Measurements from ENCODE around the gene KRT82. TPM values are rescaled to one million over a fixed set of nuclear protein-coding genes. Genes with fewer than 3 reads are reported as not detected.

KRT82 gene
- total and polyA plus RNA-seq, 2 experiments from 2014 or later, result not detected

DNA sequence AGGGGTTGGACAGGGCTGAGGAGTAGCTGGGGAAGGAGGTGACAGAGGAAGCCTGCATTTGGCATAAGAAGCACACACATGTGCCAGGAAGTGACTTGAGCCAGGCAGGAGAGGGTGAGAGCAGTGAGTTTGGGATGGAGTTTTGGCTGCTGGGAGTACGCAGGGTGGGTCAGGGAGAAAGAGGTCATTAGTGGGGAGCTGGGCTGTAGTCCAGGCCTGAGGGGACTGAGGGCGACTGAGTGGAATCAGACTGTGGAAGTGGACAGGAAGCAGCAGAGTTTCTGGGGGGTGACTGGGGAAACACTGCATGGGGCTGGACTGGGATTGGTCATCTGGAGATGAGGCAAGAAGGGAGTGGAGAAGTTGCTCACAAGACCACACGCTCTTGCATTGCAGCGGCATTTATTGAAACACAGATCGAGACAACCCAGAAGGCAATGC lies 46.5 kb downstream of the KRT82 start:
- Mint-ChIP-seq H3K4me1 (peaks cover 9% of the 10 kb centered on the region), H3K9me3 (no peaks in the 10 kb centered on the region), H3K4me3 (no peak overlapping the region), H3K36me3 (ENCODE audit: low read depth) (no peaks in the 10 kb centered on the region), H3K27me3 (ENCODE audit: insufficient read depth, low read depth, poor library complexity) (no peaks in the 10 kb centered on the region), H3K27ac (no peak overlapping the region)
- no peak for TF ChIP-seq ZNF114 (CRISPR knock-in tag; IDR thresholded peaks at IDR 0.05)
- no peak for TF ChIP-seq POLR2AphosphoS5 (IDR thresholded peaks at IDR 0.05; ENCODE audit: low read depth)
- TF ChIP-seq ZNF331 (CRISPR knock-in tag; IDR thresholded peaks at IDR 0.05; ENCODE audit: low read depth), result no peak
- TF ChIP-seq STAT1 (IDR thresholded peaks at IDR 0.05; ENCODE audit: unreplicated experiment), result no peak
- TF ChIP-seq REST (IDR thresholded peaks at IDR 0.05; ENCODE audit: unreplicated experiment), result no peak
- Histone ChIP-seq H4K20me1 (replicated peaks; ENCODE audit: insufficient read depth) (no peaks in the 10 kb centered on the region), H3K27me3 (ENCODE audit: insufficient read depth) (no peaks in the 10 kb centered on the region), H3K4me2 (no peak overlapping the region), H2AFZ (no peak overlapping the region), H3K27ac (ENCODE audit: low read depth) (no peak overlapping the region), H3K79me2 (replicated peaks; ENCODE audit: insufficient read depth) (no peaks in the 10 kb centered on the region), H3F3A (replicated peaks; ENCODE audit: low read depth) (no peaks in the 10 kb centered on the region), H3K9me2 (ENCODE audit: insufficient read depth) (no peaks in the 10 kb centered on the region), H3K4me3 (no peak overlapping the region), H3K36me3 (ENCODE audit: insufficient read depth) (no peaks in the 10 kb centered on the region), H3K4me1 (ENCODE audit: insufficient read depth) (no peaks in the 10 kb centered on the region)
- no peak for DNase-seq (ENCODE audit: low spot score)
- no peak for ATAC-seq

DNA sequence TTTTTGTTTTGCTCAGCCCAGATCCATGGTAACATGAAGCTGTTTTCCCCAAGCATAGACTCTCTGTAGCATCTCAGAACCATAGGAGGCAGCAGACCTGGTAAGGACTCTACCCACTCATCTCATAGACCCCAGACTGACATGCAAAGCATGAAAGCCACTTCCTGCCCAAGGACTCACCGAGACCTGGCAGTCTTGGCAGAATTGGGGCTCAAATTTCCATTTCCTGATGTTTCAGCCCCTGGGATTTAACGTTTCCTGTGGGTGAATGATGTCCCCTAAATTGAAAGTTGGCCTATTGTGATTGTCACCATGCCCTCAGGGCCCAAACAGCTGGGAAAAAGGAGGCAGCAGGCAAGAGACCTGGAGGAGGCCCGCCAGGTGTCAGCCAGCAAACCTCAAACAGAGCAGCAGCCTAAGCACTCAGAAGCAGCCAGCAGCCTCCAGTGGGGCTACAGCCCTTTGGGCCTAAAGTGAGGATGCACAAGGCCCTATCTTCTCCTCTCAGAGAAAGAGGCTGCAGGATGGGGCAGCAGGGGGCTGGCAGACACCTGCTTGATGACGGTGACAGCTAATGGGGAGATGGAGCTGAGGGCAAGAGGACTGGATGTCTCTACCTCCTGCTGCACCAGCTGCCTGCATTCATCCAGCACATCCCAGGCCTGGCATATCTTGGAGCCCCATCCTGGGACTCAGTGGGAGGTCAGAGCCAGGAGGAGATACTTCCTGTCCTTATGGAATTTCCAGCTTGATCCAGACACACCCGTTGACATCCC lies 47.4 kb downstream of the KRT82 start:
- Histone ChIP-seq H3K79me2 (replicated peaks; ENCODE audit: insufficient read depth) (no peaks in the 10 kb centered on the region), H3K4me3 (no peak overlapping the region), H4K20me1 (replicated peaks; ENCODE audit: insufficient read depth) (no peaks in the 10 kb centered on the region), H3K27me3 (ENCODE audit: insufficient read depth) (no peaks in the 10 kb centered on the region), H2AFZ (no peak overlapping the region), H3K9me2 (ENCODE audit: insufficient read depth) (no peaks in the 10 kb centered on the region), H3K4me2 (no peak overlapping the region), H3K4me1 (ENCODE audit: insufficient read depth) (no peaks in the 10 kb centered on the region), H3F3A (replicated peaks; ENCODE audit: low read depth) (no peaks in the 10 kb centered on the region), H3K36me3 (ENCODE audit: insufficient read depth) (no peaks in the 10 kb centered on the region), H3K27ac (ENCODE audit: low read depth) (no peak overlapping the region)
- Mint-ChIP-seq H3K36me3 (ENCODE audit: low read depth) (no peaks in the 10 kb centered on the region), H3K27ac (no peak overlapping the region), H3K27me3 (ENCODE audit: insufficient read depth, low read depth, poor library complexity) (no peaks in the 10 kb centered on the region), H3K9me3 (no peaks in the 10 kb centered on the region), H3K4me3 (no peak overlapping the region), H3K4me1 (peaks cover 9% of the 10 kb centered on the region)
- DNase-seq (ENCODE audit: low spot score) (no peak), ATAC-seq (no peak)
- no peak for TF ChIP-seq POLR2AphosphoS5 (IDR thresholded peaks at IDR 0.05; ENCODE audit: low read depth)
- TF ChIP-seq, protein P1, sequence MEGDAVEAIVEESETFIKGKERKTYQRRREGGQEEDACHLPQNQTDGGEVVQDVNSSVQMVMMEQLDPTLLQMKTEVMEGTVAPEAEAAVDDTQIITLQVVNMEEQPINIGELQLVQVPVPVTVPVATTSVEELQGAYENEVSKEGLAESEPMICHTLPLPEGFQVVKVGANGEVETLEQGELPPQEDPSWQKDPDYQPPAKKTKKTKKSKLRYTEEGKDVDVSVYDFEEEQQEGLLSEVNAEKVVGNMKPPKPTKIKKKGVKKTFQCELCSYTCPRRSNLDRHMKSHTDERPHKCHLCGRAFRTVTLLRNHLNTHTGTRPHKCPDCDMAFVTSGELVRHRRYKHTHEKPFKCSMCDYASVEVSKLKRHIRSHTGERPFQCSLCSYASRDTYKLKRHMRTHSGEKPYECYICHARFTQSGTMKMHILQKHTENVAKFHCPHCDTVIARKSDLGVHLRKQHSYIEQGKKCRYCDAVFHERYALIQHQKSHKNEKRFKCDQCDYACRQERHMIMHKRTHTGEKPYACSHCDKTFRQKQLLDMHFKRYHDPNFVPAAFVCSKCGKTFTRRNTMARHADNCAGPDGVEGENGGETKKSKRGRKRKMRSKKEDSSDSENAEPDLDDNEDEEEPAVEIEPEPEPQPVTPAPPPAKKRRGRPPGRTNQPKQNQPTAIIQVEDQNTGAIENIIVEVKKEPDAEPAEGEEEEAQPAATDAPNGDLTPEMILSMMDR (conservative IDR thresholded peaks at IDR 0.05; ENCODE audit: low read depth in 2 of 2), result no peak
- TF ChIP-seq, protein P2, sequence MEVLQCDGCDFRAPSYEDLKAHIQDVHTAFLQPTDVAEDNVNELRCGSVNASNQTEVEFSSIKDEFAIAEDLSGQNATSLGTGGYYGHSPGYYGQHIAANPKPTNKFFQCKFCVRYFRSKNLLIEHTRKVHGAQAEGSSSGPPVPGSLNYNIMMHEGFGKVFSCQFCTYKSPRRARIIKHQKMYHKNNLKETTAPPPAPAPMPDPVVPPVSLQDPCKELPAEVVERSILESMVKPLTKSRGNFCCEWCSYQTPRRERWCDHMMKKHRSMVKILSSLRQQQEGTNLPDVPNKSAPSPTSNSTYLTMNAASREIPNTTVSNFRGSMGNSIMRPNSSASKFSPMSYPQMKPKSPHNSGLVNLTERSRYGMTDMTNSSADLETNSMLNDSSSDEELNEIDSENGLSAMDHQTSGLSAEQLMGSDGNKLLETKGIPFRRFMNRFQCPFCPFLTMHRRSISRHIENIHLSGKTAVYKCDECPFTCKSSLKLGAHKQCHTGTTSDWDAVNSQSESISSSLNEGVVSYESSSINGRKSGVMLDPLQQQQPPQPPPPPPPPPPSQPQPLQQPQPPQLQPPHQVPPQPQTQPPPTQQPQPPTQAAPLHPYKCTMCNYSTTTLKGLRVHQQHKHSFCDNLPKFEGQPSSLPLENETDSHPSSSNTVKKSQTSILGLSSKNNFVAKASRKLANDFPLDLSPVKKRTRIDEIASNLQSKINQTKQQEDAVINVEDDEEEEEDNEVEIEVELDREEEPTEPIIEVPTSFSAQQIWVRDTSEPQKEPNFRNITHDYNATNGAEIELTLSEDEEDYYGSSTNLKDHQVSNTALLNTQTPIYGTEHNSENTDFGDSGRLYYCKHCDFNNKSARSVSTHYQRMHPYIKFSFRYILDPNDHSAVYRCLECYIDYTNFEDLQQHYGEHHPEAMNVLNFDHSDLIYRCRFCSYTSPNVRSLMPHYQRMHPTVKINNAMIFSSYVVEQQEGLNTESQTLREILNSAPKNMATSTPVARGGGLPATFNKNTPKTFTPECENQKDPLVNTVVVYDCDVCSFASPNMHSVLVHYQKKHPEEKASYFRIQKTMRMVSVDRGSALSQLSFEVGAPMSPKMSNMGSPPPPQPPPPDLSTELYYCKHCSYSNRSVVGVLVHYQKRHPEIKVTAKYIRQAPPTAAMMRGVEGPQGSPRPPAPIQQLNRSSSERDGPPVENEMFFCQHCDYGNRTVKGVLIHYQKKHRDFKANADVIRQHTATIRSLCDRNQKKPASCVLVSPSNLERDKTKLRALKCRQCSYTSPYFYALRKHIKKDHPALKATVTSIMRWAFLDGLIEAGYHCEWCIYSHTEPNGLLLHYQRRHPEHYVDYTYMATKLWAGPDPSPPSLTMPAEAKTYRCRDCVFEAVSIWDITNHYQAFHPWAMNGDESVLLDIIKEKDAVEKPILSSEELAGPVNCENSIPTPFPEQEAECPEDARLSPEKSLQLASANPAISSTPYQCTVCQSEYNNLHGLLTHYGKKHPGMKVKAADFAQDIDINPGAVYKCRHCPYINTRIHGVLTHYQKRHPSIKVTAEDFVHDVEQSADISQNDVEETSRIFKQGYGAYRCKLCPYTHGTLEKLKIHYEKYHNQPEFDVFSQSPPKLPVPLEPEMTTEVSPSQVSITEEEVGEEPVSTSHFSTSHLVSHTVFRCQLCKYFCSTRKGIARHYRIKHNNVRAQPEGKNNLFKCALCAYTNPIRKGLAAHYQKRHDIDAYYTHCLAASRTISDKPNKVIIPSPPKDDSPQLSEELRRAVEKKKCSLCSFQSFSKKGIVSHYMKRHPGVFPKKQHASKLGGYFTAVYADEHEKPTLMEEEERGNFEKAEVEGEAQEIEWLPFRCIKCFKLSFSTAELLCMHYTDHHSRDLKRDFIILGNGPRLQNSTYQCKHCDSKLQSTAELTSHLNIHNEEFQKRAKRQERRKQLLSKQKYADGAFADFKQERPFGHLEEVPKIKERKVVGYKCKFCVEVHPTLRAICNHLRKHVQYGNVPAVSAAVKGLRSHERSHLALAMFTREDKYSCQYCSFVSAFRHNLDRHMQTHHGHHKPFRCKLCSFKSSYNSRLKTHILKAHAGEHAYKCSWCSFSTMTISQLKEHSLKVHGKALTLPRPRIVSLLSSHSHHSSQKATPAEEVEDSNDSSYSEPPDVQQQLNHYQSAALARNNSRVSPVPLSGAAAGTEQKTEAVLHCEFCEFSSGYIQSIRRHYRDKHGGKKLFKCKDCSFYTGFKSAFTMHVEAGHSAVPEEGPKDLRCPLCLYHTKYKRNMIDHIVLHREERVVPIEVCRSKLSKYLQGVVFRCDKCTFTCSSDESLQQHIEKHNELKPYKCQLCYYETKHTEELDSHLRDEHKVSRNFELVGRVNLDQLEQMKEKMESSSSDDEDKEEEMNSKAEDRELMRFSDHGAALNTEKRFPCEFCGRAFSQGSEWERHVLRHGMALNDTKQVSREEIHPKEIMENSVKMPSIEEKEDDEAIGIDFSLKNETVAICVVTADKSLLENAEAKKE (CRISPR knock-in tag; IDR thresholded peaks at IDR 0.05), result no peak
- TF ChIP-seq JUNB (IDR thresholded peaks at IDR 0.05; ENCODE audit: unreplicated experiment), result no peak
